Parathyroid adenoma (tissue), 2 donors: ENCODE data around the gene COCH.
"Not testable (repeated sequence)": the region's sequence is repeated elsewhere in the genome, so short reads cannot be mapped to it uniquely, and the experiment has no call there.

Experiments
- H2AFZ ChIP-seq: fragments of 300-600 bp; sonication (generic); one replicate; pipeline ENCODE4 v1.7.0; 2017; ENCODE audit warnings: antibody characterized with exemption, mild to moderate bottlenecking
- H3K27ac ChIP-seq: fragments of 300-600 bp; sonication (generic); one replicate; pipeline ENCODE4 v1.7.0; 2017
- H3K27me3 ChIP-seq: fragments of 300-600 bp; sonication (generic); one replicate; pipeline ENCODE4 v1.7.0; 2017; ENCODE audit warnings: low read length; ENCODE audit not compliant: control insufficient read depth, insufficient read depth
- H3K36me3 ChIP-seq: fragments of 300-600 bp; sonication (generic); one replicate; pipeline ENCODE4 v1.7.0; 2017; ENCODE audit warnings: low read length; ENCODE audit not compliant: control insufficient read depth, insufficient read depth
- H3K4me1 ChIP-seq: fragments of 300-600 bp; sonication (generic); one replicate; pipeline ENCODE4 v1.7.0; 2017; ENCODE audit warnings: control low read depth
- H3K4me2 ChIP-seq: fragments of 300-600 bp; sonication (generic); one replicate; pipeline ENCODE4 v1.7.0; 2017; ENCODE audit warnings: low read length
- H3K4me3 ChIP-seq: fragments of 300-600 bp; sonication (generic); one replicate; pipeline ENCODE4 v1.7.0; 2017; ENCODE audit warnings: low read depth, low read length
- H3K79me2 ChIP-seq: fragments of 300-600 bp; sonication (generic); one replicate; pipeline ENCODE4 v1.7.0; 2017; ENCODE audit warnings: control low read depth
- H3K9ac ChIP-seq: fragments of 300-600 bp; sonication (generic); one replicate; pipeline ENCODE4 v1.7.0; 2017; ENCODE audit warnings: mild to moderate bottlenecking
- H3K9me3 ChIP-seq: fragments of 300-600 bp; sonication (generic); one replicate; pipeline ENCODE4 v1.7.0; 2017; ENCODE audit warnings: low read length; ENCODE audit not compliant: control insufficient read depth
- CTCF ChIP-seq: fragments of 300-600 bp; sonication (generic); IDR thresholded peaks from one replicate; pipeline ENCODE4 v1.7.0; 2017; ENCODE audit warnings: antibody characterized with exemption, mild to moderate bottlenecking
- donor health status: primary hyperparathyroidism.

COCH gene

GRCh38 chr14:30928462-30928861 is 54.1 kb downstream of the COCH start:
- H3K79me2 ChIP-seq = no peaks in the 10 kb centered on the region
- no peak overlapping the region for H2AFZ ChIP-seq
- H3K36me3 ChIP-seq = no peaks in the 10 kb centered on the region
- H3K27ac ChIP-seq = no peak overlapping the region
- no peaks in the 10 kb centered on the region for H3K4me1 ChIP-seq
- H3K4me2 ChIP-seq = no peak overlapping the region
- H3K27me3 ChIP-seq = no peaks in the 10 kb centered on the region
- no peaks in the 10 kb centered on the region for H3K9me3 ChIP-seq
- H3K9ac ChIP-seq = no peak overlapping the region
- TF ChIP-seq CTCF = no peak
- H3K4me3 ChIP-seq = no peak overlapping the region

GRCh38 chr14:30933937-30934336 is 59.6 kb downstream of the COCH start:
- not testable (repeated sequence) for H3K27ac ChIP-seq, H3K27me3 ChIP-seq, H3K4me3 ChIP-seq, H3K79me2 ChIP-seq, H2AFZ ChIP-seq, H3K9ac ChIP-seq, H3K4me2 ChIP-seq, H3K36me3 ChIP-seq, H3K4me1 ChIP-seq, H3K9me3 ChIP-seq

- no peak overlapping the region for H3K4me2 ChIP-seq
- no peaks in the 10 kb centered on the region for H3K27me3 ChIP-seq
- no peak overlapping the region for H3K27ac ChIP-seq
- TF ChIP-seq CTCF = no peak
- H3K36me3 ChIP-seq = no peaks in the 10 kb centered on the region
- no peak overlapping the region for H2AFZ ChIP-seq
- H3K4me3 ChIP-seq = no peak overlapping the region
- no peaks in the 10 kb centered on the region for H3K4me1 ChIP-seq
- H3K79me2 ChIP-seq = no peaks in the 10 kb centered on the region
- H3K9ac ChIP-seq = no peak overlapping the region
- no peaks in the 10 kb centered on the region for H3K9me3 ChIP-seq
Measured at GRCh38 chr14:30935445-30935844, 61.1 kb downstream of the COCH start.

GRCh38 chr14:30938617-30939016 is 64.3 kb downstream of the COCH start:
- H3K27me3 ChIP-seq = no peaks in the 10 kb centered on the region
- H3K9ac ChIP-seq = no peak overlapping the region
- no peaks in the 10 kb centered on the region for H3K9me3 ChIP-seq
- no peak overlapping the region for H3K4me2 ChIP-seq
- no peaks in the 10 kb centered on the region for H3K79me2 ChIP-seq
- TF ChIP-seq CTCF = no peak
- no peaks in the 10 kb centered on the region for H3K36me3 ChIP-seq
- H3K27ac ChIP-seq = no peak overlapping the region
- H3K4me3 ChIP-seq = no peak overlapping the region
- no peak overlapping the region for H2AFZ ChIP-seq
- no peaks in the 10 kb centered on the region for H3K4me1 ChIP-seq
